GM18909 (cell line): ENCODE results near the gene WDR83.
"Not testable (repeated sequence)": the region's sequence is repeated elsewhere in the genome, so short reads cannot be mapped to it uniquely, and the experiment has no call there.

Experiments used
- ATAC-seq: cut with Tn5 transposase; IDR thresholded peaks from one replicate; pipeline ENCODE4 v1.9.1; 2021; ENCODE audit warnings: mild to moderate bottlenecking; ENCODE audit not compliant: unreplicated experiment, poor library complexity

The WDR83 gene

GRCh38 chr19:12681074-12681987 is 14.7 kb downstream of the WDR83 start, which contains the start of gene DHPS:
Gene DHPS, minus strand, starts transcription at chr19:12681880. Its CDS starts 114 bp downstream, at chr19:12681766.
- peak; percentile 73 for ATAC-seq

GRCh38 chr19:12685831-12686230 is 19.2 kb downstream of the WDR83 start:
- no peak for ATAC-seq

- ATAC-seq, result no peak
Observed at GRCh38 chr19:12687496-12688196, 21.0 kb downstream of the WDR83 start, which contains the start of gene GNG14. Gene GNG14, plus strand, starts transcription at chr19:12687998. Its CDS starts 51 bp downstream, at chr19:12688049.

GRCh38 chr19:12689012-12689411 is 22.4 kb downstream of the WDR83 start:
- no peak for ATAC-seq

GRCh38 chr19:12689581-12690216 is 23.1 kb downstream of the WDR83 start:
- no peak for ATAC-seq

- ATAC-seq, result no peak
Observed at GRCh38 chr19:12692960-12693359, 26.4 kb downstream of the WDR83 start.

GRCh38 chr19:12694641-12695040 is 28.0 kb downstream of the WDR83 start:
- ATAC-seq, result no peak

GRCh38 chr19:12695096-12695495 is 28.5 kb downstream of the WDR83 start:
- no peak for ATAC-seq

- peak; percentile 2 for ATAC-seq
Observed at GRCh38 chr19:12695514-12695913, 28.9 kb downstream of the WDR83 start.

- peak; percentile 25 for ATAC-seq
Observed at GRCh38 chr19:12695997-12696365, 29.4 kb downstream of the WDR83 start.

GRCh38 chr19:12696366-12697335 is 30.0 kb downstream of the WDR83 start, which contains the start of gene FBXW9:
Gene FBXW9, minus strand, starts transcription at chr19:12696631. Its CDS starts 50 bp downstream, at chr19:12696581.
- peak; percentile 85 for ATAC-seq

GRCh38 chr19:12697425-12697824 is 30.8 kb downstream of the WDR83 start:
- not testable (repeated sequence) for ATAC-seq

GRCh38 chr19:12698138-12698537 is 31.5 kb downstream of the WDR83 start:
- ATAC-seq, result no peak

GRCh38 chr19:12701596-12702282 is 35.1 kb downstream of the WDR83 start:
- no peak for ATAC-seq

GRCh38 chr19:12703046-12703445 is 36.4 kb downstream of the WDR83 start:
- ATAC-seq, result no peak

GRCh38 chr19:12705169-12705568 is 38.6 kb downstream of the WDR83 start:
- no peak for ATAC-seq

GRCh38 chr19:12705654-12706331 is 39.2 kb downstream of the WDR83 start:
- ATAC-seq, result no peak

- no peak for ATAC-seq
Observed at GRCh38 chr19:12706332-12706718, 39.7 kb downstream of the WDR83 start.
